K562 (cell line): ENCODE results near the gene TCF23. TPM values are rescaled to one million over a fixed set of nuclear protein-coding genes. Genes with fewer than 3 reads are reported as not detected.

Source experiments
- ARID3A ChIP-seq: IDR thresholded peaks from 2 replicates; pipeline ENCODE4 v1.6.1; 2012; ENCODE audit warnings: low read depth, low read length, improper control_type of control experiment, borderline replicate concordance
- CUX1 ChIP-seq: fragments of 200-800 bp; sonication (Bioruptor generic); IDR thresholded peaks from 2 replicates; pipeline ENCODE4 v1.6.1; 2016; ENCODE audit warnings: missing genetic modification characterization, missing compliant biosample characterization
- FOXA3 ChIP-seq, 2 experiments: fragments of 450-650 bp in 1 of 2; sonication (generic) in 1 of 2; formaldehyde crosslinking; IDR thresholded peaks in 1 of 2; conservative IDR thresholded peaks in 1 of 2; 2 replicates each; pipeline versions ENCODE4 v1.4.0 to v1.8.0; 2020 to 2022; ENCODE audit warnings: mild to moderate bottlenecking in 2 of 2, missing genetic modification reagents in 1 of 2
- KDM5B ChIP-seq: fragments of 200-600 bp; sonication (generic); IDR thresholded peaks from 2 replicates; pipeline ENCODE4 v1.6.1; 2012; ENCODE audit warnings: low read depth, mild to moderate bottlenecking, moderate library complexity, low read length, control low read depth, inconsistent platforms; ENCODE audit not compliant: insufficient replicate concordance
- NONO ChIP-seq, 2 experiments: fragments of 200-400 bp in 1 of 2; fragments of 450-650 bp in 1 of 2; formaldehyde crosslinking in 1 of 2; IDR thresholded peaks; 2 replicates each; pipeline ENCODE4 v1.6.1; 2017; ENCODE audit warnings: low read depth in 2 of 2, mild to moderate bottlenecking in 2 of 2, moderate library complexity in 2 of 2, low read length in 1 of 2
- PRMT5 ChIP-seq: sonication (generic); formaldehyde crosslinking; IDR thresholded peaks from 2 replicates; pipeline ENCODE4 v1.5.0; 2020; ENCODE audit warnings: missing genetic modification reagents
- RBBP5 ChIP-seq: fragments of 200-600 bp; sonication (generic); IDR thresholded peaks from 2 replicates; pipeline ENCODE4 v1.6.1; 2012; ENCODE audit warnings: borderline replicate concordance, mild to moderate bottlenecking, low read length, control low read depth, inconsistent platforms; ENCODE audit not compliant: insufficient read depth, poor library complexity, severe bottlenecking
- SIX5 ChIP-seq, 2 experiments: IDR thresholded peaks; 2 replicates each; pipeline ENCODE4 v1.6.1; 2011; ENCODE audit warnings: low read length in 2 of 2, borderline replicate concordance in 1 of 2, low read depth in 1 of 2, mild to moderate bottlenecking in 1 of 2, moderate library complexity in 1 of 2; ENCODE audit not compliant: insufficient read depth in 1 of 2
- SMARCA4 ChIP-seq: fragments of 450-650 bp; IDR thresholded peaks from 2 replicates; pipeline ENCODE4 v1.6.1; 2016
- TBP ChIP-seq: optimal IDR thresholded peaks from 2 replicates; pipeline ENCODE3; 2011; ENCODE audit warnings: low read depth, low read length, improper control_type of control experiment
- TCF7 ChIP-seq: sonication (generic); IDR thresholded peaks from 2 replicates; pipeline ENCODE4 v1.6.1; 2016; ENCODE audit warnings: antibody characterized with exemption, borderline replicate concordance
- U2AF2 ChIP-seq: fragments of 200-400 bp; formaldehyde crosslinking; optimal IDR thresholded peaks from 2 replicates; pipeline ENCODE3; 2017; ENCODE audit warnings: low read depth, mild to moderate bottlenecking, low read length
- VEZF1 ChIP-seq: fragments of 200-800 bp; sonication (Bioruptor generic); IDR thresholded peaks from 2 replicates; pipeline ENCODE4 v1.6.1; 2017; ENCODE audit warnings: missing genetic modification characterization, missing compliant biosample characterization
- ZEB2 ChIP-seq: fragments of 450-650 bp; IDR thresholded peaks from 2 replicates; pipeline ENCODE4 v1.6.1; 2016
- ZNF311 ChIP-seq: fragments of 250-450 bp; sonication (Bioruptor Pico); IDR thresholded peaks from 2 replicates; pipeline ENCODE4 v1.4.0; 2020; ENCODE audit warnings: mild to moderate bottlenecking, moderate library complexity
- ZNF444 ChIP-seq: fragments of 250-450 bp; sonication (Bioruptor Pico); IDR thresholded peaks from 2 replicates; pipeline ENCODE4 v1.4.0; 2020; ENCODE audit warnings: mild to moderate bottlenecking, moderate library complexity
- ZNF586 ChIP-seq: fragments of 450-650 bp; formaldehyde crosslinking; conservative IDR thresholded peaks from 2 replicates; pipeline ENCODE4 v1.4.0; 2020; ENCODE audit warnings: mild to moderate bottlenecking, moderate library complexity
- ZNF717 ChIP-seq: fragments of 250-450 bp; sonication (Bioruptor Pico); IDR thresholded peaks from 2 replicates; pipeline ENCODE4 v1.5.0; 2021
- ZNF75A ChIP-seq: fragments of 450-650 bp; formaldehyde crosslinking; IDR thresholded peaks from 2 replicates; pipeline ENCODE4 v1.4.0; 2020; ENCODE audit warnings: mild to moderate bottlenecking
- polyA plus RNA-seq, 8 experiments: library from polyadenylated mRNA; depleted of rRNA in 4 of 8; stranded (reverse) in 5 of 8; unstranded in 3 of 8; fragments of >200 nt; fragmentation: Nextera tagmentation in 2 of 8; fragmentation: Illumina TruSeq in 1 of 8; extraction: Ambion mirVana in 2 of 8; extraction: Trizol in 1 of 8; gene quantifications; 2 replicates each; pipeline versions ENCODE4 v1.2.1 to v1.2.3, GENCODE V29; 2011 to 2014; ENCODE audit warnings: inconsistent platforms in 1 of 8, missing spikeins in 1 of 8
- total RNA-seq, 7 experiments: library from RNA; depleted of rRNA in 6 of 7; stranded (reverse); fragments of >200 nt in 6 of 7; fragmentation: Illumina TruSeq in 2 of 7; extraction: Trizol in 2 of 7; gene quantifications; 2 replicates each; pipeline versions ENCODE4 v1.2.1 to v1.2.3, GENCODE V29; 2011 to 2021; ENCODE audit warnings: low replicate concordance in 1 of 7

Gene TCF23
- total and polyA plus RNA-seq, 9 of the 15 experiments (the other 6 are each of a cell fraction or from before 2014, with no cell fraction given): 0.07 TPM; not detected in 8

GRCh38 chr2:27133905-27134780, 14.7 kb upstream of the TCF23 start, which contains the start of gene PREB (continued):
- no peak for TF ChIP-seq SMARCA4
- TF ChIP-seq SIX5 (IDR thresholded peaks at IDR 0.05; ENCODE audit: borderline replicate concordance in 1 of 2, insufficient read depth in 1 of 2, low read depth in 1 of 2, low read length in 2 of 2): peak in 1 of 2 experiments; percentile 28; a peak in 1 of 4 replicates
- peak; percentile 51 for TF ChIP-seq TBP
- no peak for TF ChIP-seq ZEB2
- 0 out of 4 replicates have a peak, but pooled peaks of 1 of the 2 experiments have one; percentile 16 for TF ChIP-seq NONO (IDR thresholded peaks at IDR 0.05; ENCODE audit: low read depth in 2 of 2, low read length in 1 of 2)
- TF ChIP-seq RBBP5: peak; percentile 52
- TF ChIP-seq KDM5B: peak; percentile 83
- no peak for TF ChIP-seq TCF7
- TF ChIP-seq CUX1 (CRISPR knock-in tag): no peak
- no peak for TF ChIP-seq PRMT5 (CRISPR knock-in tag)
- TF ChIP-seq ARID3A: no peak
- TF ChIP-seq VEZF1: peak; percentile 43; the same call in 1 of the 2 replicates
- no peak for TF ChIP-seq U2AF2
- 0 out of 2 replicates have a peak, but pooled peaks have one; percentile 9 for TF ChIP-seq ZNF75A
- TF ChIP-seq ZNF717 (CRISPR knock-in tag): no peak
- no peak for TF ChIP-seq ZNF586 (CRISPR knock-in tag)
- TF ChIP-seq FOXA3 (CRISPR knock-in tag; conservative IDR thresholded peaks at IDR 0.05 in 1 of 2, IDR thresholded peaks at IDR 0.05 in 1 of 2): no peak; a peak in 1 of 4 replicates
- TF ChIP-seq ZNF444 (CRISPR knock-in tag): no peak
- no peak for TF ChIP-seq ZNF311 (CRISPR knock-in tag)
